ENCODE data around the gene CYBB. TPM values are rescaled to one million over a fixed set of nuclear protein-coding genes. Genes with fewer than 3 reads are reported as not detected.
A peak's percentile ranks its signal among the peaks of the same experiment; 100 is the strongest.

Gene CYBB
- total RNA-seq, 4 donors from 2014 or later: 10.2 to 36.7 (median 21.8) TPM

DNA sequence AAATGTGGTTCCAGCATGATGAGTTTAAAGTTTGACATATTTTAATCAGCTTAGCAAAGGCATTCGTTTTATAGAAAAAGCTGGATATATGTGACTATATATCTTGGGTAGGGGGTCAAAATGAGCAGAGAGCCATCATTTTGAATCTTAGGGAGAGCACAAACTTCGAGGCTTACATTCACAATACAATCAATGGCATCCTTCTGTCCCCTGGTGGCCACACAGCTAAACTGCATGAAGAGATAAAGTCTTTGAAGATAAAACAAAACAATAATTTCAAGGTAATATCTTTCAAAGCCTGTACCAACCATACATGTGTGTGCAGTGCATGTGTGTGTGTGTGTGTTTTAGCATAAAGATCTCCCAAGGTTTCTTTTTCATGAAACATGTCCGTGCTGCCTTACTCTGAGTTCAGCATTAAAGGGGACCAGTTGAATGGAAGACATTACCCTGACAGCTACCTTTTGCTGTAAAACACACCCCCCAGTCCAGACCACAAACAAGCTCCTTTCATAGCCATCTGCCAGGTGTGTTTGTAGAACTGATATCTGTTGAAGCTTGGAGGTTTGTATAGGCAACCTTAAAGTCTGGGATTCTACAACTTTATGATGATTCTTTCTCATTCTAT is 45.5 kb downstream of the CYBB start:
- peak; percentile 13 to 22 for DNase-seq
- TF ChIP-seq POLR2A (IDR thresholded peaks at IDR 0.05): no peak
- TF ChIP-seq, protein P1, sequence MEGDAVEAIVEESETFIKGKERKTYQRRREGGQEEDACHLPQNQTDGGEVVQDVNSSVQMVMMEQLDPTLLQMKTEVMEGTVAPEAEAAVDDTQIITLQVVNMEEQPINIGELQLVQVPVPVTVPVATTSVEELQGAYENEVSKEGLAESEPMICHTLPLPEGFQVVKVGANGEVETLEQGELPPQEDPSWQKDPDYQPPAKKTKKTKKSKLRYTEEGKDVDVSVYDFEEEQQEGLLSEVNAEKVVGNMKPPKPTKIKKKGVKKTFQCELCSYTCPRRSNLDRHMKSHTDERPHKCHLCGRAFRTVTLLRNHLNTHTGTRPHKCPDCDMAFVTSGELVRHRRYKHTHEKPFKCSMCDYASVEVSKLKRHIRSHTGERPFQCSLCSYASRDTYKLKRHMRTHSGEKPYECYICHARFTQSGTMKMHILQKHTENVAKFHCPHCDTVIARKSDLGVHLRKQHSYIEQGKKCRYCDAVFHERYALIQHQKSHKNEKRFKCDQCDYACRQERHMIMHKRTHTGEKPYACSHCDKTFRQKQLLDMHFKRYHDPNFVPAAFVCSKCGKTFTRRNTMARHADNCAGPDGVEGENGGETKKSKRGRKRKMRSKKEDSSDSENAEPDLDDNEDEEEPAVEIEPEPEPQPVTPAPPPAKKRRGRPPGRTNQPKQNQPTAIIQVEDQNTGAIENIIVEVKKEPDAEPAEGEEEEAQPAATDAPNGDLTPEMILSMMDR (IDR thresholded peaks at IDR 0.05): peak; percentile 67 to 81 (median 71)
- H3K36me3 ChIP-seq: no peaks in the 10 kb centered on the region
- no peak overlapping the region for H3K27ac ChIP-seq
- no peaks in the 10 kb centered on the region for H3K27me3 ChIP-seq
- no peak overlapping the region for H3K4me3 ChIP-seq
- intact Hi-C loops (cut with DNase I; ENCODE audit: low total_unique reads): no loop called here
- H3K4me1 ChIP-seq: no peaks in the 10 kb centered on the region
- H3K9me3 ChIP-seq: no peaks in the 10 kb centered on the region

DNA sequence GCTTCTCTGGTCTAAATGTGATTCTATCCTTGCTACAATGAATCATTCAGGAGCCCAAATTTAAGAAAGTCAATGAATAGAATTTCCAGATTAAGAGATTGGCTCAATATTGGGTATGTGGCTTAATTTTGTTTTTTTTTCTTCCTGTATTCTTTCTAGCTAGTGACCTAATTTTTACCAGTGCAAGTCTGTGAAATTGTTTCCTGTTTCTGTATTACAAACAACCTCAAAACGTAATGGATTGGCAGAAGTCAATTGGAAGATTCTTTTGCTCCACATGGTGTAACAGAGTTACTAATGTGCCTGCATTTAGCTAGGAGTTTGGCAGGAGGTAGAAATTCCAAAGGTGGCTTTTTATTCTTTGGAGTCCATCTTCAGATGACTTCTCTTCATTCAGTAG is 49.9 kb downstream of the CYBB start:
- Histone ChIP-seq H3K27me3 (no peaks in the 10 kb centered on the region), H3K4me3 (no peak overlapping the region), H3K27ac (no peak overlapping the region), H3K9me3 (no peaks in the 10 kb centered on the region), H3K4me1 (no peaks in the 10 kb centered on the region), H3K36me3 (no peaks in the 10 kb centered on the region)
- DNase-seq: no peak
- TF ChIP-seq POLR2A (IDR thresholded peaks at IDR 0.05): no peak
- TF ChIP-seq, protein P1 (IDR thresholded peaks at IDR 0.05): no peak
- intact Hi-C loops (cut with DNase I; ENCODE audit: low total_unique reads): no loop called here

DNA sequence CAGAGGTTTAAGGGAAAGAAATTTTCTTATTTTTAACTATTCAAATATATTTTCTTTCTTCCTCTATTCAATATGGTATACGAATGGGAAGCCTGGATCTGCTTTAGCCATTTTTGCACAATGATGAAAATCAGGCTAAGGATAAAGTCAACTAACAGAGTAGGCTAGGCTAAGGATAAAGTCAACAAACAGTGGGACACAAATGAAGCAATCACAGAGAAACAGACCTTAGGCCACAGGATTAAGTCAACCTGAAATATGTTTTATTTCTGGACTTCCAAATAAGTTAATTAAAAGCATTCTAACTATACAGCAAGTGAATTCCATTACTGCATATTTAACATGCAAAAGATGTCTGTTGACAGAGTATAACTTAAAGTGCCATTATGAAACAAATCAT is 50.5 kb downstream of the CYBB start:
- Histone ChIP-seq H3K27ac (no peak overlapping the region), H3K4me1 (no peaks in the 10 kb centered on the region), H3K4me3 (no peak overlapping the region), H3K36me3 (no peaks in the 10 kb centered on the region), H3K27me3 (no peaks in the 10 kb centered on the region), H3K9me3 (no peaks in the 10 kb centered on the region)
- TF ChIP-seq, protein P1 (IDR thresholded peaks at IDR 0.05): no peak
- no peak for TF ChIP-seq POLR2A (IDR thresholded peaks at IDR 0.05)
- intact Hi-C loops (cut with DNase I; ENCODE audit: low total_unique reads): no loop called here
- no peak for DNase-seq

DNA sequence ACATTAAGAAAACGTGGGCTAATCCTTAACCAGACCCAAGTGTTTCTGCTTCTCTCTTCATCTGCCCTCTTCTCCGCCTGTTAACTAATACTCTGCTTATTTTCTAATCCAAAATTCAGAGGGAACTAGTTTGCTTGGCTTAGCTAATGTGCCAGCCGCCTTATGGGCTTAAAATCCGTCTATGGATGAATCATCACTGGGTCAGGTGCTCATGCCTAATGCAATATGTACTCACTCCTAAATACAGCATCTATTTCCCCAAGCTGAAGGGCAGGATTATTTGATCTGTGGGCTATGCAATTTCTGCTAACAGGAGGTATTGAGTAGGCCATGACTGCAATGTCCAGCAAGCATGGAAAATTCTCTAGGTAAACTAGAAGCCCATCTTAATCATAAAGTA is 55.1 kb downstream of the CYBB start:
- no peaks in the 10 kb centered on the region for H3K9me3 ChIP-seq
- no peaks in the 10 kb centered on the region for H3K36me3 ChIP-seq
- no peak overlapping the region for H3K27ac ChIP-seq
- no peaks in the 10 kb centered on the region for H3K27me3 ChIP-seq
- DNase-seq: no peak
- no peak for TF ChIP-seq POLR2A (IDR thresholded peaks at IDR 0.05)
- TF ChIP-seq, protein P1 (IDR thresholded peaks at IDR 0.05): no peak
- no peak overlapping the region for H3K4me3 ChIP-seq
- intact Hi-C loops (cut with DNase I; ENCODE audit: low total_unique reads): no loop called here
- H3K4me1 ChIP-seq: no peaks in the 10 kb centered on the region

DNA sequence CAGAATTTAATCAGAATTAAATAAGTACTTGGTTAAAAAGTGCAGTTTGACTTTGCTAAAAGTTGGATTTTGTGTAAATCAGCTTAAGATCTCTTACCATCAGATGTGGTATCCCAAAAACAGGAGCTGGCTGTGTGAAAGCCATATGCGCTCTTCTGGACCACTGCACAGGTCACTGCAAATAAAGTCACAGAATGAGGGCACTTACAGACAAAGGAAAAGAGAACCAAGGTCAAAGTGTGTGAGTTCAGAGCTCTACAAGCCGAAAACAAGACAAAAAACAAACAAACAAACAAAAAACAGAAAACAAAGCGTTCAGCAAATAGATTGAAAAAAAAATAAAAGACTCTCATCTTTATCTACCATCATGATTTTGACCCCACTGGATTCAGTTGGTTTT is 61.1 kb downstream of the CYBB start:
- H3K4me3 ChIP-seq: no peak overlapping the region
- no peak for DNase-seq
- TF ChIP-seq POLR2A (IDR thresholded peaks at IDR 0.05): no peak
- TF ChIP-seq, protein P1 (IDR thresholded peaks at IDR 0.05): no peak
- H3K9me3 ChIP-seq: no peaks in the 10 kb centered on the region
- intact Hi-C loops (cut with DNase I; ENCODE audit: low total_unique reads): no loop called here
- H3K27ac ChIP-seq: no peak overlapping the region
- no peaks in the 10 kb centered on the region for H3K27me3 ChIP-seq
- H3K36me3 ChIP-seq: no peaks in the 10 kb centered on the region
- H3K4me1 ChIP-seq: no peaks in the 10 kb centered on the region

Data from uterus (tissue), 4 donors.